NB4 (cell line): ENCODE data around the gene RNF19B.
A peak's percentile ranks its signal among the peaks of the same experiment; 100 is the strongest.
"Not testable (repeated sequence)": the region's sequence is repeated elsewhere in the genome, so short reads cannot be mapped to it uniquely, and the experiment has no call there.

Source experiments
- DNase-seq: peaks from one replicate; pipeline ENCODE4 v3.0.0; 2010; ENCODE audit warnings: low read depth
- H3K4me3 ChIP-seq: one replicate; pipeline ENCODE4 v1.5.1; 2011; ENCODE audit warnings: mild to moderate bottlenecking, low read depth, low read length, moderate library complexity
- MAX ChIP-seq: IDR thresholded peaks from 2 replicates; pipeline ENCODE4 v1.6.1; 2011; ENCODE audit warnings: low read depth, low read length
- MYC ChIP-seq: IDR thresholded peaks from 2 replicates; pipeline ENCODE4 v1.6.1; 2011; ENCODE audit warnings: low read depth, low read length
- POLR2A ChIP-seq: IDR thresholded peaks from 2 replicates; pipeline ENCODE4 v1.6.1; 2011; ENCODE audit warnings: mild to moderate bottlenecking; ENCODE audit not compliant: insufficient read length; ENCODE audit errors: extremely low read depth
- TF ChIP-seq, protein P1 (sequence below): IDR thresholded peaks from one replicate; pipeline ENCODE4 v1.5.1; 2012; ENCODE audit warnings: low read depth, low read length

Gene RNF19B

GRCh38 chr1:32984090-32984454, 19.5 kb upstream of the RNF19B start:
- TF ChIP-seq POLR2A (no peak), MAX (no peak), MYC (no peak)
- TF ChIP-seq, protein P1, sequence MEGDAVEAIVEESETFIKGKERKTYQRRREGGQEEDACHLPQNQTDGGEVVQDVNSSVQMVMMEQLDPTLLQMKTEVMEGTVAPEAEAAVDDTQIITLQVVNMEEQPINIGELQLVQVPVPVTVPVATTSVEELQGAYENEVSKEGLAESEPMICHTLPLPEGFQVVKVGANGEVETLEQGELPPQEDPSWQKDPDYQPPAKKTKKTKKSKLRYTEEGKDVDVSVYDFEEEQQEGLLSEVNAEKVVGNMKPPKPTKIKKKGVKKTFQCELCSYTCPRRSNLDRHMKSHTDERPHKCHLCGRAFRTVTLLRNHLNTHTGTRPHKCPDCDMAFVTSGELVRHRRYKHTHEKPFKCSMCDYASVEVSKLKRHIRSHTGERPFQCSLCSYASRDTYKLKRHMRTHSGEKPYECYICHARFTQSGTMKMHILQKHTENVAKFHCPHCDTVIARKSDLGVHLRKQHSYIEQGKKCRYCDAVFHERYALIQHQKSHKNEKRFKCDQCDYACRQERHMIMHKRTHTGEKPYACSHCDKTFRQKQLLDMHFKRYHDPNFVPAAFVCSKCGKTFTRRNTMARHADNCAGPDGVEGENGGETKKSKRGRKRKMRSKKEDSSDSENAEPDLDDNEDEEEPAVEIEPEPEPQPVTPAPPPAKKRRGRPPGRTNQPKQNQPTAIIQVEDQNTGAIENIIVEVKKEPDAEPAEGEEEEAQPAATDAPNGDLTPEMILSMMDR, result no peak
- no peak overlapping the region for H3K4me3 ChIP-seq
- no peak for DNase-seq

DNA sequence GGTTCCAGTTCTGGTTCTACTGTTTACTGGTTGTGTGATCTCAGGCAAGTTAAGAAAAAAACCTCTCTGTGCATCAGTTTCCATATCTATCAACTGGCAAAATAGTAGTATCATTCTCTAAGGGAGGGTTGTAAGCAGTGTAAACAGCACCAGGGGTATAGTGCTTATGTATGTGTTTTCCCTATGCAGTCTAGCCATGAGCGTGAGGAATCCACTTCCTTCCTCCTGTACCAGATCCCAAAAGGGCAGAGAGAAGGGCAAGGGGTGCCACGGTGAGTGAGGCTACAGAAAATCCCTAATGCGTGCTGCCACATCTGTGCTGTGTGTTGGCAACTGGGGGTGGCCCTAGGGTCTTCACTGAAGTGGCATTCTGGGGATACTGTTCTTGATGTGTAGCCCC, 18.4 kb upstream of the RNF19B start:
- no peak for DNase-seq
- no peak overlapping the region for H3K4me3 ChIP-seq
- TF ChIP-seq MYC (no peak), POLR2A (no peak), MAX (no peak)
- TF ChIP-seq, protein P1, result no peak

- H3K4me3 ChIP-seq, result peak overlapping the region; percentile 23
- peak; percentile 90 for DNase-seq
Observed at GRCh38 chr1:32981003-32981901, 16.6 kb upstream of the RNF19B start.

DNA sequence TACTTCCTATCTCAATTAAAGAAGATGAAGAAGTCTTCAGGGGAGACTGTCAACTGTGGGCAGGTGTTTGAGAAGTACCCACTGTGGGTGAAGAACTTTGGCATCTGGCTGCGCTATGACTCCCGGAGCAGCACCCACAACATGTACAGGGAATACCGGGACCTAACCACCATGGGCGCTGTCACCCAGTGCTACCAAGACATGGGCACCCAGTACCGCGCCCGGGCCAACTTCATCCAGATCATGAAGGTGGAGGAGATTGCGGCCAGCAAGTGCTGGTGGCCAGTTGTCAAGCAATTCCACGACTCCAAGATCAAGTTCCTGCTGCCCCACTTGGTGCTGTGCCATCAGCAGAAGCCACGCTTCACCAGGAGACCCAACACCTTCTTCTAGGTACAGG, 15.5 kb upstream of the RNF19B start:
- TF ChIP-seq MYC, result no peak
- no peak for TF ChIP-seq POLR2A
- no peak for TF ChIP-seq MAX
- TF ChIP-seq, protein P1, result no peak
- no peak overlapping the region for H3K4me3 ChIP-seq
- DNase-seq, result no peak

More at GRCh38 chr1:32981003-32981901, 16.6 kb upstream of the RNF19B start:
- TF ChIP-seq POLR2A (no peak), MYC (no peak; the same call in 1 of the 2 replicates)

GRCh38 chr1:32978854-32979253, 14.2 kb upstream of the RNF19B start:
- no peak for DNase-seq
- H3K4me3 ChIP-seq, result no peak overlapping the region
- TF ChIP-seq MAX (no peak), POLR2A (no peak), MYC (no peak)
- TF ChIP-seq, protein P1, result no peak

DNA sequence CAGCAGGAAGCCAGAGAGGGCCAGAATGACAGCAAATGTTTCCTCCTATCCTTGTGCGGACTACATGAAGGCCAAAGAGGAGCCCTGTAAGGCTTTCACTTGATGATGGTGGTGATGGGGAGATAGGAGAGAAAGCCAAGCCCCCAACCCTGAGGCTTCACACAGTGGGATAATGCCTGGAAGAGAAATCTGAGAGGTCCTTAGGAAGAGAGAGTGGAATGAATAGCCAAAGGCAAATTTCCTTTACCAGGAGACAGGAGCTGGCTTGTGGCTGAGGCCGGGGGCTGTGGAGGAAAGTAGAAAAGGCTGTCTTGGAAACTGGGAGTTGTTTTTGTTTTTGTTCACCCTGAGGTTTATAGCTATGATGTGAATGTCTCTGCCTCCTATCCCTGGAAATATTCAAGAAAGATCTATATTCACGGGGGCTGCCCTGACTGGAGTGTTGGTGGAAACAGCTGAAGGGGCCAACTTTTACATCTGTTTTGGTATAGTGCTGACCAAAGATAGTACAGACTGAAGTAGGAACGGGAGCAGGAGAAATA, 13.0 kb upstream of the RNF19B start:
- no peak for TF ChIP-seq POLR2A
- TF ChIP-seq, protein P1, result no peak
- TF ChIP-seq MYC, result no peak
- no peak for TF ChIP-seq MAX
- no peak overlapping the region for H3K4me3 ChIP-seq
- no peak for DNase-seq

DNA sequence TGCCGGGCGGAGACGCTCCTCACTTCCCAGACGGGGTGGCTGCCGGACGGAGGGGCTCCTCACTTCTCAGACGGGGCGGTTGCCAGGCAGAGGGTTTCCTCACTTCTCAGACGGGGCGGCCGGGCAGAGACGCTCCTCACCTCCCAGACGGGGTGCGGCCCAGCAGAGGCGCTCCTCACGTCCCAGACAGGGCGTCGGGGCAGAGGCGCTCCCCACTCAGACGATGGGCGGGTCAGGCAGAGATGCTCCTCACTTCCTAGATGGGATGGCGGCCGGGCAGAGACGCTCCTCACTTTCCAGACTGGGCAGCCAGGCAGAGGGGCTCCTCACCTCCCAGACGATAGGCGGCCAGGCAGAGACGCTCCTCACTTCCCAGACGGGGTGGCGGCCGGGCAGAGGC, 10.4 kb upstream of the RNF19B start:
- not testable (repeated sequence) for H3K4me3 ChIP-seq, DNase-seq

DNA sequence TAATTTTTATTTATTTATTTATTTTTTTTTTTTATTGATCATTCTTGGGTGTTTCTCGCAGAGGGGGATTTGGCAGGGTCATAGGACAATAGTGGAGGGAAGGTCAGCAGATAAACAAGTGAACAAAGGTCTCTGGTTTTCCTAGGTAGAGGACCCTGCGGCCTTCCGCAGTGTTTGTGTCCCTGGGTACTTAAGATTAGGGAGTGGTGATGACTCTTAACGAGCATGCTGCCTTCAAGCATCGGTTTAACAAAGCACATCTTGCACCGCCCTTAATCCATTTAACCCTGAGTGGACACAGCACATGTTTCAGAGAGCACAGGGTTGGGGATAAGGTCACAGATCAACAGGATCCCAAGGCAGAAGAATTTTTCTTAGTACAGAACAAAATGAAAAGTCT, 8.8 kb upstream of the RNF19B start:
- not testable (repeated sequence) for DNase-seq, H3K4me3 ChIP-seq
